ENCODE measurements around the gene GET4. TPM values are rescaled to one million over a fixed set of nuclear protein-coding genes. Genes with fewer than 3 reads are reported as not detected.

The GET4 gene
- total and polyA plus RNA-seq, 4 donors: 19.5 to 34.7 (median 27.3) TPM

GRCh38 chr7:879093-879492, 2.7 kb downstream of the GET4 start:
- no peaks in the 10 kb centered on the region for H3K27me3 ChIP-seq (ENCODE audit: control insufficient read depth in 4 of 4, insufficient read depth in 4 of 4, low read length in 3 of 4)
- peak overlapping the region; percentile 29 to 33 for H3K9ac ChIP-seq (ENCODE audit: low read depth in 1 of 2, low read length in 2 of 2)
- 46% methylated on average over 15 of the region's 15 CpGs for WGBS
- TF ChIP-seq HNF4G (IDR thresholded peaks at IDR 0.05) (no peak), GABPA (IDR thresholded peaks at IDR 0.05 in 1 of 2, conservative IDR thresholded peaks at IDR 0.05 in 1 of 2) (no peak), JUND (IDR thresholded peaks at IDR 0.05) (peak in 1 of 2 donors; percentile 38), FOXA2 (IDR thresholded peaks at IDR 0.05) (peak; percentile 19), ATF3 (IDR thresholded peaks at IDR 0.05) (no peak), HNF4A (conservative IDR thresholded peaks at IDR 0.05) (peak in 1 of 2 donors; percentile 68), EGR1 (IDR thresholded peaks at IDR 0.05; ENCODE audit: low read depth in 2 of 2) (peak in 1 of 2 donors; percentile 45), FOXA1 (IDR thresholded peaks at IDR 0.05) (no peak), RXRA (IDR thresholded peaks at IDR 0.05) (peak in 1 of 2 donors; percentile 74), MAX (IDR thresholded peaks at IDR 0.05) (peak; percentile 95), YY1 (IDR thresholded peaks at IDR 0.05) (peak; percentile 91), SP1 (IDR thresholded peaks at IDR 0.05) (no peak), CTCF (IDR thresholded peaks at IDR 0.05; ENCODE audit: low read depth, low read length, missing input control) (no peak), ZBTB33 (IDR thresholded peaks at IDR 0.05) (peak; percentile 63), RAD21 (IDR thresholded peaks at IDR 0.05) (no peak), REST (IDR thresholded peaks at IDR 0.05) (peak; percentile 69), TAF1 (conservative IDR thresholded peaks at IDR 0.05) (no peak)
- no peak for DNase-seq (ENCODE audit: low spot score)
- H3K4me1 ChIP-seq (ENCODE audit: control insufficient read depth in 4 of 4, insufficient read depth in 4 of 4, low read length in 3 of 4): peaks cover 22 to 57% (median 40%) of the 10 kb centered on the region in 4 donors
- H3K9me3 ChIP-seq (ENCODE audit: control insufficient read depth in 4 of 4, low read length in 3 of 4): no peaks in the 10 kb centered on the region
- no peak overlapping the region for H3K4me3 ChIP-seq (ENCODE audit: low read depth in 1 of 3, low read length in 3 of 3)
- peak overlapping the region; percentile 72 to 96 for H3K27ac ChIP-seq (ENCODE audit: low read depth in 1 of 2, low read length in 2 of 2)
- no peaks in the 10 kb centered on the region for H3K36me3 ChIP-seq (ENCODE audit: control insufficient read depth in 4 of 4, insufficient read depth in 3 of 4, low read depth in 1 of 4, low read length in 3 of 4)
